Osteocyte (in vitro differentiated cells): ENCODE measurements around the gene FAM114A1. TPM values are rescaled to one million over a fixed set of nuclear protein-coding genes. Genes with fewer than 3 reads are reported as not detected.

Experiments
- DNase-seq: peaks from one replicate; pipeline ENCODE4 v3.0.0; 2021; ENCODE audit warnings: mixed read lengths; ENCODE audit not compliant: unreplicated experiment; ENCODE audit errors: extremely low spot score
- H3K27ac Mint-ChIP-seq: one replicate; pipeline ENCODE4 v1.8.0; 2021; ENCODE audit warnings: mild to moderate bottlenecking, mixed read lengths; ENCODE audit not compliant: unreplicated experiment
- H3K27me3 Mint-ChIP-seq: one replicate; pipeline ENCODE4 v1.8.0; 2021; ENCODE audit warnings: mixed read lengths; ENCODE audit not compliant: unreplicated experiment
- H3K36me3 Mint-ChIP-seq: one replicate; pipeline ENCODE4 v1.8.0; 2021; ENCODE audit warnings: mixed read lengths; ENCODE audit not compliant: unreplicated experiment
- H3K4me1 Mint-ChIP-seq: one replicate; pipeline ENCODE4 v1.8.0; 2021; ENCODE audit warnings: mixed read lengths; ENCODE audit not compliant: unreplicated experiment
- H3K4me3 Mint-ChIP-seq: one replicate; pipeline ENCODE4 v1.8.0; 2021; ENCODE audit warnings: mild to moderate bottlenecking, moderate library complexity, mixed read lengths; ENCODE audit not compliant: unreplicated experiment
- H3K9me3 Mint-ChIP-seq: one replicate; pipeline ENCODE4 v1.8.0; 2021; ENCODE audit warnings: mixed read lengths; ENCODE audit not compliant: unreplicated experiment
- total RNA-seq: library from RNA; stranded (reverse); gene quantifications from 2 replicates; pipeline ENCODE4 v1.2.1, GENCODE V29; 2021
- TF ChIP-seq, protein P1 (sequence below): fragments of 200-600 bp; sonication (generic); IDR thresholded peaks from 2 replicates; pipeline ENCODE4 v1.5.0; 2021; ENCODE audit warnings: antibody characterized with exemption, mild to moderate bottlenecking, moderate library complexity

Gene FAM114A1
- total RNA-seq, 1 donor from 2014 or later, result 139 TPM

GRCh38 chr4:38943343-38943742 is 75.7 kb downstream of the FAM114A1 start:
- no peak overlapping the region for H3K4me3 Mint-ChIP-seq
- TF ChIP-seq, protein P1, sequence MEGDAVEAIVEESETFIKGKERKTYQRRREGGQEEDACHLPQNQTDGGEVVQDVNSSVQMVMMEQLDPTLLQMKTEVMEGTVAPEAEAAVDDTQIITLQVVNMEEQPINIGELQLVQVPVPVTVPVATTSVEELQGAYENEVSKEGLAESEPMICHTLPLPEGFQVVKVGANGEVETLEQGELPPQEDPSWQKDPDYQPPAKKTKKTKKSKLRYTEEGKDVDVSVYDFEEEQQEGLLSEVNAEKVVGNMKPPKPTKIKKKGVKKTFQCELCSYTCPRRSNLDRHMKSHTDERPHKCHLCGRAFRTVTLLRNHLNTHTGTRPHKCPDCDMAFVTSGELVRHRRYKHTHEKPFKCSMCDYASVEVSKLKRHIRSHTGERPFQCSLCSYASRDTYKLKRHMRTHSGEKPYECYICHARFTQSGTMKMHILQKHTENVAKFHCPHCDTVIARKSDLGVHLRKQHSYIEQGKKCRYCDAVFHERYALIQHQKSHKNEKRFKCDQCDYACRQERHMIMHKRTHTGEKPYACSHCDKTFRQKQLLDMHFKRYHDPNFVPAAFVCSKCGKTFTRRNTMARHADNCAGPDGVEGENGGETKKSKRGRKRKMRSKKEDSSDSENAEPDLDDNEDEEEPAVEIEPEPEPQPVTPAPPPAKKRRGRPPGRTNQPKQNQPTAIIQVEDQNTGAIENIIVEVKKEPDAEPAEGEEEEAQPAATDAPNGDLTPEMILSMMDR, result no peak
- H3K36me3 Mint-ChIP-seq, result peaks cover 50% of the 10 kb centered on the region
- peaks cover 26% of the 10 kb centered on the region for H3K4me1 Mint-ChIP-seq
- no peaks in the 10 kb centered on the region for H3K27me3 Mint-ChIP-seq
- no peaks in the 10 kb centered on the region for H3K9me3 Mint-ChIP-seq
- H3K27ac Mint-ChIP-seq, result no peak overlapping the region
- no peak for DNase-seq

GRCh38 chr4:38944440-38944839 is 76.8 kb downstream of the FAM114A1 start:
- Mint-ChIP-seq H3K4me1 (peaks cover 37% of the 10 kb centered on the region), H3K9me3 (no peaks in the 10 kb centered on the region), H3K27ac (no peak overlapping the region), H3K27me3 (no peaks in the 10 kb centered on the region), H3K4me3 (no peak overlapping the region), H3K36me3 (peaks cover 48% of the 10 kb centered on the region)
- DNase-seq, result no peak
- TF ChIP-seq, protein P1, result no peak

GRCh38 chr4:38946919-38947318 is 79.3 kb downstream of the FAM114A1 start:
- H3K27me3 Mint-ChIP-seq, result no peaks in the 10 kb centered on the region
- peaks cover 32% of the 10 kb centered on the region for H3K36me3 Mint-ChIP-seq
- H3K27ac Mint-ChIP-seq, result peak overlapping the region; percentile 63
- peaks cover 48% of the 10 kb centered on the region for H3K4me1 Mint-ChIP-seq
- H3K9me3 Mint-ChIP-seq, result no peaks in the 10 kb centered on the region
- H3K4me3 Mint-ChIP-seq, result no peak overlapping the region
- TF ChIP-seq, protein P1, result no peak
- DNase-seq, result no peak

DNA sequence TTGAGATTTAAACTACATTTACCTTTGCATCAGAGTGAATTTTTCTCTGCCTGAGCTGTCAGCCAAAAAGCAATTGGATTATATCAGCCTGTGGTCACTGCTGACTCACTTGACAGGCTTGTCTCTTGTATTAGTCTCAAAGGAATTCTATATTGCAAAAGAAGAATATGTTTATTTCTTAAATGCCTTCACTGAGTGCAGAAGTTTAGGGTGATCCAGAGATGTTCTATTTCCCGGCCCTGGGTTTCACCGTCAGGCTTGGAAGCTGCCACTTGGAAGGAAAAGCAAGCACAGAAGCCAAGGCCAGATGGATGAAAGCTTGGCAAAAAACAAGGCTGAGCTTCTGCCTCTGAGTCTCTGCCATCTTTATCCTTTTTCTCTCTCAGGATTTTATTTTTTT is 80.9 kb downstream of the FAM114A1 start:
- Mint-ChIP-seq H3K4me1 (peaks cover 39% of the 10 kb centered on the region), H3K27ac (peak overlapping the region; percentile 89), H3K9me3 (no peaks in the 10 kb centered on the region), H3K27me3 (no peaks in the 10 kb centered on the region), H3K36me3 (peaks cover 21% of the 10 kb centered on the region), H3K4me3 (no peak overlapping the region)
- DNase-seq, result no peak
- TF ChIP-seq, protein P1, result no peak

DNA sequence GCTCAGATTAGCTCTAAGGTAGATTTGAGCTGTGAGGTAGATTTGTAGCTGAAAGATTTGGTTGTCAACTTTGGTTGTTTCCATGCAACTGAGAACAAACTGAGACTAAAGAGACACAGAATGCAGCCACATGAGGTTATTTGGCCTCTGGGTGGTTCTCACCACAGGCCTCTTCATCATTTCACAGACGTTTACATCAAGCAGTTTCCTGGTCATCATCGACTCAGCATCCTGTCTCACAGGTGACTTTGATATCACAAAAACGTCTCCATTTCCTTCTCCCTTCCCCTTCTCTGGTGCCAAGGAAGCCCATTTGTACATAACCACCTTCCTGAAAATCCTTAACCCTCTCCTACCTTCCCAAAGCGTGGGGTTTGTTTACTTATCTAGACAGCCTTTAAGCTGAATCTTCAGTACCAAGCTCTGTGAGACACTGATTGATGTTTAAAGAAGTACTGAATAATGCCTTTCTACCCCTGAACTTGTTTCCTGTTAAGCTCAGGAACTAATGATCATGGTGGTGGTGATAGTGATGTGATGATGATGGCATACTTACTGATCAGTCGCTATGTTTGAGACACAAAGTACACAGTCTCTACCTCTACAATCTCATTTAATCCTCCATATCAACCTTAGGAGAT is 81.9 kb downstream of the FAM114A1 start:
- no peak for DNase-seq
- H3K4me3 Mint-ChIP-seq, result no peak overlapping the region
- H3K4me1 Mint-ChIP-seq, result peaks cover 38% of the 10 kb centered on the region
- H3K9me3 Mint-ChIP-seq, result no peaks in the 10 kb centered on the region
- H3K27me3 Mint-ChIP-seq, result no peaks in the 10 kb centered on the region
- H3K36me3 Mint-ChIP-seq, result peaks cover 14% of the 10 kb centered on the region
- TF ChIP-seq, protein P1, result no peak
- peak overlapping the region; percentile 89 for H3K27ac Mint-ChIP-seq
